HEK293 (cell line): ENCODE measurements around the gene ZNF200.

ENCODE experiments used
- CTCF ChIA-PET: fragments of 350-600 bp; formaldehyde crosslinking; extraction: SDS; loops from one replicate; lab custom pipeline; 2021; ENCODE audit warnings: antibody characterized with exemption; lab: Yijun Ruan, JAX
- POLR2A ChIA-PET: fragments of 300-600 bp; formaldehyde crosslinking; extraction: SDS; loops from one replicate; lab custom pipeline; 2020; ENCODE audit warnings: antibody characterized with exemption, inconsistent platforms; lab: Yijun Ruan, JAX
- H3K27ac ChIP-seq: fragments of 200-500 bp; sonication (Bioruptor generic); 2 replicates; pipeline ENCODE4 v1.5.1; 2014; ENCODE audit warnings: low read depth, low read length, control low read depth, inconsistent platforms; ENCODE audit errors: extremely low read depth
- H3K36me3 ChIP-seq, 2 experiments: fragments of 200-500 bp in 1 of 2; sonication (Bioruptor generic) in 1 of 2; 1 replicate in 1 of 2; 2 replicates in 1 of 2; pipeline ENCODE4 v1.5.1; 2014 to 2017; ENCODE audit warnings: inconsistent platforms in 2 of 2, low read length in 2 of 2; ENCODE audit not compliant: control insufficient read depth in 2 of 2, insufficient read depth in 1 of 2
- H3K4me1 ChIP-seq: fragments of 200-500 bp; sonication (Bioruptor generic); 2 replicates; pipeline ENCODE4 v1.5.1; 2014; ENCODE audit warnings: mild to moderate bottlenecking, low read length, inconsistent platforms; ENCODE audit not compliant: control insufficient read depth, insufficient read depth
- H3K4me3 ChIP-seq: 2 replicates; pipeline ENCODE4 v1.5.1; 2011; ENCODE audit warnings: low read depth, mild to moderate bottlenecking, control low read depth, low read length, moderate library complexity
- H3K9me3 ChIP-seq: fragments of 200-500 bp; sonication (Bioruptor generic); 2 replicates; pipeline ENCODE4 v1.5.1; 2014; ENCODE audit warnings: low read depth, low read length, inconsistent platforms; ENCODE audit not compliant: control insufficient read depth, insufficient read depth
- ATF2 ChIP-seq: fragments of 450-650 bp; formaldehyde crosslinking; IDR thresholded peaks from 2 replicates; pipeline ENCODE4 v1.5.1; 2016; ENCODE audit warnings: missing biosample characterization, missing genetic modification characterization, low read depth
- GLIS1 ChIP-seq: fragments of 450-650 bp; formaldehyde crosslinking; IDR thresholded peaks from 2 replicates; pipeline ENCODE4 v1.5.1; 2016; ENCODE audit warnings: missing biosample characterization, missing genetic modification characterization
- HOXD13 ChIP-seq: sonication (generic); formaldehyde crosslinking; IDR thresholded peaks from 2 replicates; pipeline ENCODE4 v1.8.0; 2022; ENCODE audit warnings: missing genetic modification reagents, borderline replicate concordance
- KLF1 ChIP-seq: fragments of 450-650 bp; formaldehyde crosslinking; IDR thresholded peaks from 2 replicates; pipeline ENCODE4 v1.5.1; 2016; ENCODE audit warnings: missing biosample characterization, missing genetic modification characterization
- MZF1 ChIP-seq: fragments of 450-650 bp; formaldehyde crosslinking; IDR thresholded peaks from 2 replicates; pipeline ENCODE4 v1.5.1; 2017; ENCODE audit warnings: missing biosample characterization, missing genetic modification characterization, borderline replicate concordance
- OVOL3 ChIP-seq: fragments of 450-650 bp; formaldehyde crosslinking; IDR thresholded peaks from 2 replicates; pipeline ENCODE4 v1.5.1; 2016; ENCODE audit warnings: missing biosample characterization, missing genetic modification characterization
- SETDB1 ChIP-seq: IDR thresholded peaks from one replicate; pipeline ENCODE4 v1.6.1; 2017; ENCODE audit warnings: mild to moderate bottlenecking, low read length, moderate library complexity, mixed read lengths; ENCODE audit not compliant: insufficient read length
- ZBTB48 ChIP-seq: fragments of 450-650 bp; formaldehyde crosslinking; IDR thresholded peaks from 2 replicates; pipeline ENCODE4 v1.5.1; 2016; ENCODE audit warnings: missing biosample characterization, missing genetic modification characterization
- ZNF18 ChIP-seq: fragments of 450-650 bp; formaldehyde crosslinking; IDR thresholded peaks from 2 replicates; pipeline ENCODE4 v1.5.1; 2016; ENCODE audit warnings: missing biosample characterization, missing genetic modification characterization
- ZNF2 ChIP-seq: fragments of 450-650 bp; formaldehyde crosslinking; IDR thresholded peaks from 2 replicates; pipeline ENCODE4 v1.5.1; 2016; ENCODE audit warnings: missing biosample characterization, missing genetic modification characterization
- ZNF394 ChIP-seq: fragments of 450-650 bp; formaldehyde crosslinking; IDR thresholded peaks from 2 replicates; pipeline ENCODE4 v1.5.1; 2016; ENCODE audit warnings: missing biosample characterization, missing genetic modification characterization, mild to moderate bottlenecking, moderate library complexity, borderline replicate concordance
- ZNF404 ChIP-seq: fragments of 450-650 bp; formaldehyde crosslinking; IDR thresholded peaks from 2 replicates; pipeline ENCODE4 v1.5.1; 2017; ENCODE audit warnings: missing biosample characterization, missing genetic modification characterization
- ZNF521 ChIP-seq: fragments of 450-650 bp; formaldehyde crosslinking; IDR thresholded peaks from 2 replicates; pipeline ENCODE4 v1.5.1; 2017; ENCODE audit warnings: missing biosample characterization, mild to moderate bottlenecking, missing genetic modification characterization
- ZNF530 ChIP-seq: fragments of 450-650 bp; formaldehyde crosslinking; IDR thresholded peaks from 2 replicates; pipeline ENCODE4 v1.5.1; 2016; ENCODE audit warnings: low read depth, missing biosample characterization, missing genetic modification characterization
- ZNF571 ChIP-seq: fragments of 450-650 bp; formaldehyde crosslinking; IDR thresholded peaks from 2 replicates; pipeline ENCODE4 v1.5.0; 2017; ENCODE audit warnings: missing biosample characterization, missing genetic modification characterization
- ZNF585B ChIP-seq: fragments of 450-650 bp; formaldehyde crosslinking; IDR thresholded peaks from 2 replicates; pipeline ENCODE4 v1.5.1; 2016; ENCODE audit warnings: missing biosample characterization, missing genetic modification characterization
- ZNF785 ChIP-seq: fragments of 450-650 bp; formaldehyde crosslinking; IDR thresholded peaks from 2 replicates; pipeline ENCODE4 v1.5.1; 2016; ENCODE audit warnings: missing biosample characterization, missing genetic modification characterization
- ZNF792 ChIP-seq: fragments of 450-650 bp; formaldehyde crosslinking; IDR thresholded peaks from 2 replicates; pipeline ENCODE4 v1.5.1; 2016; ENCODE audit warnings: missing biosample characterization, missing genetic modification characterization
- ZNF830 ChIP-seq: fragments of 450-650 bp; IDR thresholded peaks from 2 replicates; pipeline ENCODE4 v1.5.0; 2018; ENCODE audit warnings: missing biosample characterization, missing genetic modification characterization, low read depth, mild to moderate bottlenecking, moderate library complexity
- ZNF843 ChIP-seq: fragments of 450-650 bp; formaldehyde crosslinking; IDR thresholded peaks from 2 replicates; pipeline ENCODE4 v1.5.1; 2016; ENCODE audit warnings: missing biosample characterization, missing genetic modification characterization

The ZNF200 gene

GRCh38 chr16:3259836-3260235 lies 24.9 kb upstream of the ZNF200 start:
- no peaks in the 10 kb centered on the region for H3K4me1 ChIP-seq
- ChIA-PET POLR2A (no interaction called here), CTCF (no interaction called here)
- no peak overlapping the region for H3K4me3 ChIP-seq
- no peak overlapping the region for H3K27ac ChIP-seq
- H3K36me3 ChIP-seq: no peaks in the 10 kb centered on the region
- no peaks in the 10 kb centered on the region for H3K9me3 ChIP-seq
- no peak for TF ChIP-seq ZNF2 (tag by site-specific recombination)
- TF ChIP-seq ZNF18 (tag by site-specific recombination): no peak
- no peak for TF ChIP-seq OVOL3 (tag by site-specific recombination)
- TF ChIP-seq ZNF530 (tag by site-specific recombination): no peak
- TF ChIP-seq ZNF830 (tag by site-specific recombination): no peak
- TF ChIP-seq GLIS1 (tag by site-specific recombination): no peak
- TF ChIP-seq ZNF585B (tag by site-specific recombination): no peak
- TF ChIP-seq ZNF521: no peak

GRCh38 chr16:3256866-3257465 lies 22.0 kb upstream of the ZNF200 start:
- H3K4me3 ChIP-seq: no peak overlapping the region
- no peak for TF ChIP-seq ATF2
- no peak for TF ChIP-seq MZF1 (tag by site-specific recombination)
- TF ChIP-seq GLIS1 (tag by site-specific recombination): no peak
- TF ChIP-seq SETDB1: no peak
- no peak for TF ChIP-seq ZNF571 (tag by site-specific recombination)
- no peak for TF ChIP-seq ZNF394 (tag by site-specific recombination)
- no peak for TF ChIP-seq KLF1 (tag by site-specific recombination)
- no peak for TF ChIP-seq ZNF792
- TF ChIP-seq HOXD13 (CRISPR knock-in tag): no peak
- TF ChIP-seq ZNF404 (tag by site-specific recombination): no peak
- TF ChIP-seq ZBTB48 (tag by site-specific recombination): no peak
- no peak for TF ChIP-seq ZNF785 (tag by site-specific recombination)
- TF ChIP-seq ZNF843 (tag by site-specific recombination): no peak
- TF ChIP-seq, all 188 proteins: peak for 0
- CTCF ChIA-PET: interaction anchor here (1.7 kb wide), 1 partner anchor 10 kb away, joined by 5 read pairs; no protein-coding TSS in a partner anchor
- Histone ChIP-seq H3K36me3 (no peaks in the 10 kb centered on the region), H3K4me1 (no peaks in the 10 kb centered on the region), H3K27ac (no peak overlapping the region), H3K9me3 (no peaks in the 10 kb centered on the region)
- POLR2A ChIA-PET: no interaction called here
